ENCODE data around the gene PSD4. TPM values are rescaled to one million over a fixed set of nuclear protein-coding genes. Genes with fewer than 3 reads are reported as not detected.

PSD4 gene
- polyA plus RNA-seq, 1 of the 3 experiments (the other 2 are of a cell fraction), result 0.35 TPM

GRCh38 chr2:113160248-113160647, 13.5 kb upstream of the PSD4 start:
- Histone ChIP-seq H3K36me3 (replicated peaks in 1 of 2; ENCODE audit: control insufficient read depth in 1 of 2, insufficient read depth in 2 of 2, low read length in 1 of 2) (no peaks in the 10 kb centered on the region), H3K27ac (ENCODE audit: low read depth in 2 of 2, low read length in 1 of 2) (no peak overlapping the region), H3K9me2 (no peaks in the 10 kb centered on the region), H4K20me1 (ENCODE audit: insufficient read depth) (no peaks in the 10 kb centered on the region), H3K79me2 (ENCODE audit: insufficient read depth) (no peaks in the 10 kb centered on the region), H3K9me3 (no peaks in the 10 kb centered on the region), H3K4me2 (no peak overlapping the region), H3K4me1 (ENCODE audit: control insufficient read depth in 1 of 2, insufficient read depth in 2 of 2, low read depth in 1 of 2, low read length in 1 of 2) (no peaks in the 10 kb centered on the region), H3F3A (replicated peaks; ENCODE audit: insufficient read depth) (no peaks in the 10 kb centered on the region), H3K4me3 (ENCODE audit: low read depth in 2 of 2, low read length in 1 of 2) (no peak overlapping the region), H3K27me3 (ENCODE audit: insufficient read depth) (peaks cover 22% of the 10 kb centered on the region; the same call in 1 of the 2 replicates), H2AFZ (ENCODE audit: low read depth) (no peak overlapping the region), H3K9ac (no peak overlapping the region)
- TF ChIP-seq TEAD4 (IDR thresholded peaks at IDR 0.05; ENCODE audit: borderline replicate concordance, insufficient read depth) (no peak), FOXJ3 (CRISPR knock-in tag; IDR thresholded peaks at IDR 0.05) (no peak), MXI1 (IDR thresholded peaks at IDR 0.05; ENCODE audit: low read depth, low read length) (no peak), RFX5 (IDR thresholded peaks at IDR 0.05; ENCODE audit: low read length) (no peak), TCF12 (IDR thresholded peaks at IDR 0.05) (no peak), ZBTB33 (IDR thresholded peaks at IDR 0.05; ENCODE audit: borderline replicate concordance, low read depth) (no peak), IRF3 (IDR thresholded peaks at IDR 0.05; ENCODE audit: low read depth, low read length) (no peak)
- no peak for DNase-seq
- ChIA-PET CTCF (no interaction called here), POLR2A (no interaction called here)
- WGBS (ENCODE audit: low lambda C conversion rate), result 72% methylated on average over 1 of the region's 1 CpG

- H3K27ac ChIP-seq (ENCODE audit: low read depth in 2 of 2, low read length in 1 of 2), result no peak overlapping the region
- no peak for TF ChIP-seq MEF2A (IDR thresholded peaks at IDR 0.05; ENCODE audit: borderline replicate concordance, low read depth)
- H3K9ac ChIP-seq, result no peak overlapping the region
- no peak overlapping the region for H3K4me2 ChIP-seq
- no peaks in the 10 kb centered on the region for H3F3A ChIP-seq (replicated peaks; ENCODE audit: insufficient read depth)
- 45% methylated on average over 5 of the region's 5 CpGs for WGBS (ENCODE audit: low lambda C conversion rate)
- no peaks in the 10 kb centered on the region for H4K20me1 ChIP-seq (ENCODE audit: insufficient read depth)
- H3K9me2 ChIP-seq, result no peaks in the 10 kb centered on the region
- H3K4me1 ChIP-seq (ENCODE audit: control insufficient read depth in 1 of 2, insufficient read depth in 2 of 2, low read depth in 1 of 2, low read length in 1 of 2), result no peaks in the 10 kb centered on the region
- H3K79me2 ChIP-seq (ENCODE audit: insufficient read depth), result no peaks in the 10 kb centered on the region
- H2AFZ ChIP-seq (ENCODE audit: low read depth), result no peak overlapping the region
- no peaks in the 10 kb centered on the region for H3K9me3 ChIP-seq
- no peak overlapping the region for H3K4me3 ChIP-seq (ENCODE audit: low read depth in 2 of 2, low read length in 1 of 2)
- H3K27me3 ChIP-seq (ENCODE audit: insufficient read depth), result peaks cover 17% of the 10 kb centered on the region; the same call in 1 of the 2 replicates
- DNase-seq, result no peak
- ChIA-PET POLR2A (no interaction called here), CTCF (interaction anchor here (0.8 kb wide), 1 partner anchor 435 kb away, joined by 3 read pairs; no protein-coding TSS in a partner anchor)
- H3K36me3 ChIP-seq (replicated peaks in 1 of 2; ENCODE audit: control insufficient read depth in 1 of 2, insufficient read depth in 2 of 2, low read length in 1 of 2), result no peaks in the 10 kb centered on the region
Observed at GRCh38 chr2:113160962-113161361, 12.8 kb upstream of the PSD4 start.

- Histone ChIP-seq H3K27ac (ENCODE audit: low read depth in 2 of 2, low read length in 1 of 2) (no peak overlapping the region), H3F3A (replicated peaks; ENCODE audit: insufficient read depth) (no peaks in the 10 kb centered on the region), H3K4me3 (ENCODE audit: low read depth in 2 of 2, low read length in 1 of 2) (no peak overlapping the region), H3K36me3 (replicated peaks in 1 of 2; ENCODE audit: control insufficient read depth in 1 of 2, insufficient read depth in 2 of 2, low read length in 1 of 2) (no peaks in the 10 kb centered on the region), H3K79me2 (ENCODE audit: insufficient read depth) (no peaks in the 10 kb centered on the region), H3K4me1 (ENCODE audit: control insufficient read depth in 1 of 2, insufficient read depth in 2 of 2, low read depth in 1 of 2, low read length in 1 of 2) (no peaks in the 10 kb centered on the region), H3K27me3 (ENCODE audit: insufficient read depth) (peaks cover 8% of the 10 kb centered on the region; the same call in 1 of the 2 replicates), H3K9me2 (no peaks in the 10 kb centered on the region), H4K20me1 (ENCODE audit: insufficient read depth) (no peaks in the 10 kb centered on the region), H3K9ac (no peak overlapping the region), H3K4me2 (no peak overlapping the region), H3K9me3 (no peaks in the 10 kb centered on the region), H2AFZ (ENCODE audit: low read depth) (no peak overlapping the region)
- ChIA-PET CTCF (interaction anchor here (1.0 to 4.3 kb wide), 2 partner anchors 25 to 37 kb away, joined by 3 to 24 read pairs; no protein-coding TSS in a partner anchor), POLR2A (no interaction called here)
- WGBS (ENCODE audit: low lambda C conversion rate), result 48% methylated on average over 8 of the region's 10 CpGs
- DNase-seq, result no peak
- TF ChIP-seq RCOR1 (IDR thresholded peaks at IDR 0.05; ENCODE audit: low read length) (no peak), ELF1 (IDR thresholded peaks at IDR 0.05) (no peak), RXRA (IDR thresholded peaks at IDR 0.05; ENCODE audit: borderline replicate concordance, low read depth) (no peak), ZBTB33 (IDR thresholded peaks at IDR 0.05; ENCODE audit: borderline replicate concordance, low read depth) (no peak), TAF1 (IDR thresholded peaks at IDR 0.05; ENCODE audit: borderline replicate concordance, low read depth, low read length) (no peak), NRF1 (IDR thresholded peaks at IDR 0.05; ENCODE audit: low read depth, low read length) (no peak), MAX (IDR thresholded peaks at IDR 0.05; ENCODE audit: low read depth) (no peak), CHD2 (IDR thresholded peaks at IDR 0.05; ENCODE audit: low read length, partially characterized antibody) (no peak), TEAD4 (IDR thresholded peaks at IDR 0.05; ENCODE audit: borderline replicate concordance, insufficient read depth) (no peak), FOXJ3 (CRISPR knock-in tag; IDR thresholded peaks at IDR 0.05) (no peak)
Observed at GRCh38 chr2:113162173-113162572, 11.6 kb upstream of the PSD4 start.

Measured in SK-N-SH (cell line).